ENCODE results near the gene PSME2.

The PSME2 gene, protein sequence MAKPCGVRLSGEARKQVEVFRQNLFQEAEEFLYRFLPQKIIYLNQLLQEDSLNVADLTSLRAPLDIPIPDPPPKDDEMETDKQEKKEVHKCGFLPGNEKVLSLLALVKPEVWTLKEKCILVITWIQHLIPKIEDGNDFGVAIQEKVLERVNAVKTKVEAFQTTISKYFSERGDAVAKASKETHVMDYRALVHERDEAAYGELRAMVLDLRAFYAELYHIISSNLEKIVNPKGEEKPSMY

DNA sequence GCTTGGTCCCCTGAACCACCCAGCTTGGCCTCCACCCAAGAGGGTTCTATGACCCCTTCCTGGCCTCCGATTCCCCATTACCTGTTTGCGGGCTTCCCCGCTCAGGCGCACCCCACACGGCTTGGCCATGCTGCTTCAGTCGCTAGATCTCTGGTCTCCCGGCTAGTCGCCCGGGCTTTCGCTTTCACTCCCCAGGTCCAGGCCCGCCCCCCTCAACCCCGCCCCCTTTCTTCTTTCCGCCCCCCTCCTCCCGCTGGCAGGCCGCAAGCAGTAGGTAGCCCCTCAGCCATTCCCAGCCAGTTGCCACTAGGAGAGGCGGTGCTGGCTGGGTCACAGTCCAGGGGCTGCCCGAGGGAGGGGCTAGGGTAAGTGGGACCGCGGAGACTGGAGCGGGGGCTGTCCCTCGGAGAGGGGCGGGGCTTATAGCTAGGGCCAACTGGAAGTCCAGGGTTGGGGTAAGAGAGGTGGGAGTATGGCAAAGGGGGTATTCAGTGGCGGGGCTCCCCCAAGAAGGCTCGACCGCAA, at the start of gene PSME2:
PSME2 (minus strand) TSS at position 158 of the 525 bp plus-strand sequence; CDS start at position 129, 29 bp downstream.
- DNase-seq, result peak; percentile 97

DNA sequence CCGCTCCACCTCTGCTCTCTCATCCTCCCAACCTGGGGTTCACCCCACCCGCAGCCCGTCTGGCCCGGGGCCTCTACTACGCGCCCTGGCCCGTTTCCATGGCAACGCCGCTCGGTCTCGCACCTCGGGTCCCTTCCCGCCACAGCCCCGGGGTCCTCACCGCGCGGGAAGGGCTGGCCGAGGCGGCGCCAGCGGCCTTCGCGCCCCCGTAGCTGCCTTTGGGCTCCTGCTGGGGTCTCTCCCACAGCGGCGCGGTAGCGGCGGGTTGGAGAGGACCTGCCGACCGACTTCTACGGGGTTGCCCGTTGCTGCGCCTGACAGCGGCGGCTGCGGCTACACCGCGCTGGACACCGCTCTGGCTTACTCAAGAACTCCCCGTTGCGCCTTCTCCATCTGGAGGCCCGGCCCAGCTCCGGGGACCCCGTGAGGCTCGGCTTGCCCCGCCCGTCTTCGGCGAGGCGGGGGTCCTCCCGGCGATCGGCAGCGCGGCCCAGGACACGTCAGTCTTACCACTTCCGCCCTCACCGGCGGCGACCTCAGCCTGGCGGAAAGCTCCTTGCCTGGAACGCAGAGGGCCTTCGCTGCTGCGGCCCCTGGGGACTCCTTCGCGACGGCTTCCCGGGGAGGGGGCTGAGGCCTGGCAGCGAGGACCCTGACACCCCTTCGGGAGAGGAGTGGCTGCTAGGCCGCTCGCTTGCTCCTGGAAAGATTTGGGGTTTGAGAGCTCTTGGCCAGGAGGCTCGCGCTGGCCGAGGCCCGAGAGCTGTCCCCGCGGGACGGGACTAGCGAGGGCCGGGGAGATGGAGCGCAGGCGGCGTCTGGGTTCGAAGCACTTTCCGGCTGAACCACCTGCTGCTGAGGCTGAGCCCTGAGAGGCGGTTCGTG, 49.0 kb upstream of the PSME2 start, which contains the start of gene TM9SF1:
TM9SF1 (minus strand) TSS at position 256 of the 885 bp plus-strand sequence. CDS start 422 bp downstream, outside the sequence.
- peak; percentile 88 for DNase-seq

DNA sequence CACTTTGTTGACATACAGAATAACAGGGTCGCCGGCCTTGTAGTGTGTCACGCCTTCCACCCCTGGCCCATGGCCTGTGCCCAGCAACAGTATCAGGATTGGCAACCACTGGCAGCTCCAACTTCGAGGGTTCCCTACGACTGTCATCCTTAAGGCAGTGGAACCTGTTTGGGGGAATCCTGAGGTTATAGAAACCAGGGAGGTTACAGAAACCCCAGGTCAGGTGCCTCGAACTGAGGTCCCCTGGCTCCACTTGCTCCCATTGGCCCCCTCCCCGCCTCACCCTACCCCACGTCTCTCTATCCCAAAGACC, 48.4 kb upstream of the PSME2 start:
- DNase-seq, result no peak

DNA sequence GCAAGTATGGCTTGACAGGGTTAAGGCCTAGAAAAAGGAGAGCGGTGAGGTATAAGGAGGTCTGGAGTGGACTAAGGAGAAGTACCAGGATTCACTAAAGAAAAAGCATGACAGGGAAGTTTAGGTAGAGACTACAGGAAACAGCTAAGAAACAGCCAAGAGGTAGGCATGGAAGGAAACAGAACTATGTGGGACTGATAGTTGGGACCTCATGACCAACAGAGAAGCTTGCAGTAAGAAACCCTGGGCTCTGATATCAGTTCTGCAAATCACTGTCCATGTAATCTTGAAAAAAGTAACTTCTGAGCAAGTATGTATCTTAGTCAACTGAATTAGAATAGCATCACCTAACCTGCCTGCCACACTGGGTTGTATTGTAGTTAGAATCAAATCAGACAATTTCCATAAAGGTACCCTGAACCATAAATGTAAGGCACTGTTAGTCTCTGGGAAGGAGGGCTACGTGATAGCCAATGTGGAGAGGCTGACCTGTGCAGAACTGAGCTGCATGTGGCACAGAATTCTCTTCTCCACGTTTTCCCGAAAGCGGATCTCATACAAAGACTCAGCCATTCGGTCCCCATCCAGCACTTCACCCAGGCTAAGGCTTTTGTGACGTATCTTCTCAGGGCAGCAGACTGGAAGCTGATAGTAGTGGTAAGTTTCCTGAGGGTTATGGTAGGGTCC, 47.9 kb upstream of the PSME2 start:
- DNase-seq, result no peak

DNA sequence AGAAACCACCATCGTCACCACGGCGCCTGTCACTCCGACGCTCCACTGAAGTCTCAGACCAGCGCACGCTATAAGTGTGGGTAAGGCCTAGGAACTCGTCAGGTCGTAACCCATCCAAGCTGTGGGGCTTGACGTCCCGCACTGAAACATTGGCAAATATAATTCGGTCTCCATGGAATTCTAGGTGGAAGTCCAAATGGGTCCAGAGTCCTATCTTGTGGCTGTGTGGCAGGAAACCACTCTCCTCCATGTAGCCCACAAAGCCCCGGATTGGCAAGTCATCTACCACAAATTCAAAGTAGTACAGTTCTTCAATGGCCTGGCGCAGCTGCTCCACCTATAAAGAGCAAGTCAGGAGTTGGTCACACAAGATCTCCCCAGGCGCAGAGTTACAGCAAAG, 46.5 kb upstream of the PSME2 start:
- no peak for DNase-seq

DNA sequence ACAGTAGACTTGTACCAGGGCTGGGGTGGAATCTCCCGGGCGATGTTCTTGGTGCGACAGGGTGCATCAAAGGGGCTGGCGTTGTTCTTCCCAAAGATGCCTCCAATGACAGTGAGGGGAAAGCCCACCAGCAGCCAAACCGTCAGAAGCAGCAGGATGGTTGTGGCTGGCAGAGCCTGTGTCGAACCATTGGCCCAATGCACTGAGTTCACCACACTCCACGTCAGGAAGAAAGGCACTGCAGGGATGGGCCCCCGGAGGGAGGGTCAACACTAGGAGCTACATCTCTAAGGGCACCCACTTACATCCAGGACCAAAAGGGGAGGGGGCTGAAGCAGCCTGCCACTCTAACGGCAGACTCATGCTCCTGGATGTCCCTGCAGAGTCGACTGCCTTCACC, 44.0 kb upstream of the PSME2 start:
- DNase-seq, result no peak

DNA sequence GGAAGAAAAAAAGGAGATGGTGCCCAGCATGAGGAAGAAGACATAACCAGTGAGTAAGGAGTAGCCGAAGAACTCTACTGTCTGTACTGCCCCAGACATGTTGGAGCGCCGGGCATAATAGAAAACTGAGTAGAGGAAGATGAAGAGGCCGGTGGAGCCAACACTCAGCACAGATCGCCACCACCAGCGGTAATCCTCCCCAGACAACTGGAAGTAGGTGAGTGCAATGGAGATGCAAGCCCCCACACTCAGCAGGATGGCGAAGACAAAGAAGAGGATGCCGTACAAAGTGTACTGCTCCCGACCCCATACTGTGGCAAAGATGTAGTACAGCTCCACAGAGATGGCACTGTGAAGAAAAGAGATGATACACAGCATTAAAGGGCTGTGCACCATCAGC, 43.0 kb upstream of the PSME2 start:
- DNase-seq, result no peak

DNA sequence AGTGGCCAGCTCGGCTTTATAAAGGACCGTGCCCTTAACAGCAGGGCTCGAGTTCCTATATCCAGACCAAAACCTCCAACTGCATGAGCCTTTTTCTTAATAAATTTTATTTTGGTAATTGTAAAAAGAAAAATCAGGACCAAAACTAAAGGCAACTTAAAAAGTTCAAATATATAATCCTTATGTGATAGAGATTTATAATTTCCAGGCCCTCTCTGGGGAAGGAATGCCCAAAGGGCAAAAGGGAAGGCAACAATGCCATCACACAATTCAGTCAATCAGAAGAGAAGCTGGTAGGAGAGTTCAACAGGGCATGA, 42.6 kb upstream of the PSME2 start:
- no peak for DNase-seq

DNA sequence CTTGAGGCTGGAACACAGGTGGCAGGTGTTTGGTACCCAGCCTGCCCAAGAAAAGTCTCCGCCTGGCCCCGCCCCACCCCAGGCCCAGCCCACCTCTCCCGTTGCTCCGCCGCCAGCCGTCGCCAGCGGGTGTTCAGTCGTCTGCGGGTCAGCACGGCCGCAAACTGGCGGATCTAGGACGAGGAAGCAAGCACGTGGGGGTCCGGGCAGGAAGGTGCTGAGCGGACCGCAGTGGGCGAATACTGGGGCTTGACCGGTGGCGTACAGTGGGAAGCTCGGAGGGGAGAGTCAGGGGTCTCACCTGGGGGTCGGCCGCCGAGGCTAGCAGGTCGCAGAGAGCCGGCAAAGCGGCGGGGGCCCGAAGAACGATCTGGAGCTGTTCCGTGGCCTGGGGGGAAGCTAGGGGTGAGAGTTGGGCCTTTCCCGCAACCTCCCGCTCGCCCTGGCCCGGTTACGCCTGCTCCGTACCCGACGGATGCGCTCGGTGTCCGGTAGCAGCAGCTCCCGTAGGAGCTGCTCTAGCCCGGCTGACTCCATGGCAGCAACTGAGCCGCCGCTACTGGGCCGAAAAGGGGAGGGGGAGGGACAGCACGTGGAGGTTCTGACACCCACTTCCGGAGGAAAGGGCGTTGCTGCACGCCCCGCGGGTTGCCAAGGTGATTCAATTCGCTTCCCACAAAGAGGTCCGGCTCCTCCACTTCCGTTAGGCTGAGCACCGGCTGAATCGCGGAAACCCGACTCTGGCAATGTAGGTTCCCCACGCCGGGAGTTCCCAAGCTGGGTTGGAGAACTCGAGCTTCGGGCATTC, 42.0 kb upstream of the PSME2 start, which contains the start of gene IPO4:
IPO4 (minus strand) TSS at position 566 of the 808 bp plus-strand sequence; CDS start at position 537, 29 bp downstream.
- DNase-seq, result peak; percentile 98

DNA sequence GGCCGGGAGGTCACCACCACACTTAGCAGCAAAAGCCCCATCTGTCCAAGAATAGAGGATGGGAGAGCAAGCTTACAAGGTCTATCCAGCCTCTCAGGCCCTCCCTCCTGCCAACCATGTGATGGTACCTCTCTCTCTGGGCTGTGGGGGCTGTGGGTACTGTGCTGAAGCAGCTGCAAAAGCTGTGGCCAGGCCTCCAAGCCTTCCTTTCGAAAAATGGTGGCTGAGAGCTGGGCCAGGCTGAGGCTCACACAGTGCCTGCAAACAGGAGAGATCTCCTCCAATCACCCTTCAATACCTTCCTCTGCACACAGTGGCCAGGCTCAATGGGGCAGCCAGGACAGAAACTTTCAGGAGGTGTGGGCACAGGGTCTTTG, 41.1 kb upstream of the PSME2 start:
- DNase-seq, result no peak

DNA sequence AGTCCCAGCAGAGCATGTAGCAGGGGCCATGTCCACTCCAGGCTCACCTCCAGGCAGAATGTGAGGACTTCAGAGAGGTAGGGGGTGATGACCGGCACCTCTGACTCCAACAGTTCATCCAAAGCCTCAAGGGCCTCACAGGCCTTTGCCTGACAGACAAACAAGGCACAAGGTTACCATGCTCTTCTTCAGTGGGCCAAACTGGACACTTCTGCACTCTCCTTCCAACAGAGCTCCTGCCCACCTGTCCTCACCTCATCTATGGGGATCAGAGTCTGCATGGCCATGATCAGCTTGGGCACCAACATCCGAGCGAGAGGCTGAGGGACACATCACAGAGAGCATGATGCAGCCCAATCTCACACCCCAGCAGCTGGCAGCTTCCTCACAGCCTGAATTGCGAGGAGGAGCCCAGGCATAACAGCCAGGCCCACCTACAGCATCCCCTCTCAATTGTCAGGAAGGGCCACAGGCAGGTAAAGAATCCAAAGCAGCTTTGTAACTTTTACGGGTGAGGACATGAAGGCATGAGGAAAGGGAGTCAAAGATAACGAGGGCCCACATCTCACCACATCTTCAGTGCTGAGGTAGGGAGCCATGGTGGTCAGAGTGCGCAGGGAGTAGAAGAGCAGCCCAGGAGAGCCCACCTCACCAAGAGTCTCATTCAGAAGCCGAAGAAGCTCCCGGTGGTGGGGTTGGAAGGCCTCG, 40.6 kb upstream of the PSME2 start:
- DNase-seq, result no peak

DNA sequence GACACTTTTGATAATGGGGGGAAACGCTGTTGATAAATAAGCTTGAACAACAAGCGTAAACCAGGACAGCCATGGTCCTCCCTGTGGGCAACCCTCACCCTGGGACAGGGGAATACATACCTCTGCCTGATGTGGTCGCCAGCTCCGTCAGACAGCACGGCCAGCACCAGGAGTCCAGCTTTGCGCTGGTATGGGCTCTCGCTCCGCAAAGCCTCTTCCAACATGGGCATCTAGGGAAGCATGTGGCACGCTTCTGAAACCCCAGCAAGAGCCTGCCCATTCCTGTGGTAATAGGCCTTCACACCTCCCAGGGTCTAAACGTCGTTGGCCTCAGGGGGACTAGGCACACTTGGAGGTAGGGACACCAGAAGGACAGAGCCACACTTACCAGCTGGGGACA, 39.3 kb upstream of the PSME2 start:
- no peak for DNase-seq

DNA sequence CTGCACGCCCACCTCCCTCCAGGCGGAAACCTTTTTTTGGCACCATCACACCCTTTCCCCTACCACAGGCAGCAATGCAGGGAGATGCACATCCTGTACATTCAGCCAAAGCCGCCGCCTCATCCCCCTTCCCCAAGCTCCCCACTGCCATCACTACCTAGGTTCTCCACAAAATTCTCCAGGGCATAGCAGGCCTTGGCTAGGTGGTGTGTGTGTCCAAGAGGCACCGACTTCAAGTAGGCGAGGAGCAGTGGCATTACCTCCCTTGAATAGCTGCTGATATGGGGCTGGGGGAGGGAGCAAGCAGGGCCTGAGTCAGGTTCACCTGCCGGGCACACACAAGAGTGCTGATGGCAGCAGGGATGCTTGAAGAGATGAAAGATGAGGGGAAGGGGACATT, 38.6 kb upstream of the PSME2 start:
- DNase-seq, result no peak

DNA sequence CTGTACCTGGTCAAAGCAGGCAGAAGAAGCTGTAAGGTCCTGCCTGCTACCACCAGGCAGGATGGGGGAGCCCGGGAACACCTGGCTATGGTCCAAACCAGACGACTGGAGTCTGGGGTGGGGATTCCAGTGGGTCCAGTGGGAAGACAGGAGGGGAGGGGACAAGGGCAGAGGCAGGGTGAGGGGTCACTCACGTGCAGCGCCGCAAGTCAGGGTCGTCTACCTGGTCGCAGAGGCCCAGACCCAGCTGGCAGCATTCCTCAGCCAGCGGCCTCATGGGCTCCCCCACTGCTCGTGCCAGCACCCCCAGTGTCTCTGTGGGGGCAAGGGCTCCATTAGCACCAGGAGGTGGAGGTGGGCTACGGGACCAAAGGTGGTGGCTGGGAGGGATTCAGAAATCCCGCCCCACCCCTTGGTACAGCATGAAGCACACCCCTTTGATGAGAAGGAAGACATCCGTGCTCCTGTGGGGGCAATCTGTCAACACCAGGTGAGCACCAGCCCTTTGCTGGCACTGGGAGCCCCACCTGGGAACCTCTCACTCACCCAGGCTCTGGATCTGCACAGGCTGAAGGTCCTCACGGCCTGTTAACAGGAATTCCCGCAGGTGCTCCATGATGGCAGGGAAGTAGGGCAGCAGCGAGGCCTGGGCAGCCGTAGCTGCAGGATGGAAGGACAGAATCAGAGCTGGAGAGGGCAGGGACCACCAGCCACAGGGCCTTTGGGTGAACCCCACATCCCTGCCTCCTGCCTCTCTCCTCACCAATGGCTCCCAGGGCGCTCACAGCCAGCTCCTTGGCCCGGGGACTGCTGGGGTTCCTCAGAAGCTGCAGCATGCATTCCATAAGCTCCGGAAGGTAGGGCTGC, 37.9 kb upstream of the PSME2 start:
- DNase-seq, result no peak

DNA sequence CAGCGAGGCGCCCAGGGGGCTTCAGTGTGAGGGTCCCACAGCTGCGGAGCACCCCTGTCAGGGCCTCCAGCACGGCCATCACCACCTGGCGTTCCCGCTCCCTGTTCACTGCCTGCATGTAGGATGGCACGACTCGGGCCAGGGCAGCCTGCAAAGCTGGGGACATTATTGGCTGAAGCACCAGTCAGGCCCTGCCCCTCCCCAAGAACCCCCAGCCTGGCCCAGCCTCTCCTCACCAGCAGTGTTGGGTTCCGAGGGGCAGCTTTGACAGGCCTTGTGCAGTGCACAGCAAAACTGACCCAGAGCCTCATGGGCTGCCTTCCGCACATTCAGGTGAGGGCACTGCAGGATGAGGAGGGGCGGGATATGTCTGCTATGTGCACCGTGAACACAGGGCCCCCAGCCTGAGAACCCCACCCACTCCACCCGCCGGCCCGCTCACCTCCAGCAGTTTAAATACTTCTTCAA, 36.6 kb upstream of the PSME2 start:
- DNase-seq, result no peak

DNA sequence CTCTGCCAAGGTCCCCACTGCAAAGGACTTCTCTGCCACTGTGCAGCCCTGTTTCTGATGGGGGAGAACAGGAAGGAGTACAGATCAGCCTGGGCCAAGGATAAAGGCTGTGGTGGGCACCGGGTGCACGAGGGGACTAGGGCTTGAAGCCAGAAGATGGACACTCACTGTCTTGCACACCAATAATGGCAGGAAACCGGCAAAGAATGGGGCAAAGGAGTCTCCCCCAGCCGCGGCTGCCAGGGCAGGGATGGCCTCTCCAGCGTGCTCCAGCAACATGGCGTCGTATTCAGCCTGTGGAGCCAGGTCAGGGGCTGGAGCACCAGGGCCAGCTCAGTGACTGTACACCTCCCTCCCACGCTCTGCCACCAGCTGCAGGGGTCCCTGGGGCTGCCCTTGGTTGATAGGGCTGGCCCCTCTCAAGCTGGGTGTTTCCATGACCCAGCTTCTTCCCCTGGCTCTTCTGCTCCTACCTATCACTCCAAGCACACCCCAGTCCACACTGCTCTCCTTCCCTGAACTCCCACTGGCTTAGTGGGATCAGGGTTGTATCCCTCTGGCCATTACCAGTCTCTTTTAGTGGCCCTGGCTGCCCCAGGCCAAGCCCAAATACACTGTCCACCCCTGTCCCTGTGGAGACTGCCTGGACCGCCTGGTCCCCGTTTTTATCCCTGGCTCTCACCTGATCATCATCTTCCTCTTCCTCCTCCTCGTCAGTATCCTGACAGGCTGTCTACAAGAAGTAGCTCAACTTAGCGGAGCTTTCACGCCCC, 35.9 kb upstream of the PSME2 start:
- no peak for DNase-seq

DNA sequence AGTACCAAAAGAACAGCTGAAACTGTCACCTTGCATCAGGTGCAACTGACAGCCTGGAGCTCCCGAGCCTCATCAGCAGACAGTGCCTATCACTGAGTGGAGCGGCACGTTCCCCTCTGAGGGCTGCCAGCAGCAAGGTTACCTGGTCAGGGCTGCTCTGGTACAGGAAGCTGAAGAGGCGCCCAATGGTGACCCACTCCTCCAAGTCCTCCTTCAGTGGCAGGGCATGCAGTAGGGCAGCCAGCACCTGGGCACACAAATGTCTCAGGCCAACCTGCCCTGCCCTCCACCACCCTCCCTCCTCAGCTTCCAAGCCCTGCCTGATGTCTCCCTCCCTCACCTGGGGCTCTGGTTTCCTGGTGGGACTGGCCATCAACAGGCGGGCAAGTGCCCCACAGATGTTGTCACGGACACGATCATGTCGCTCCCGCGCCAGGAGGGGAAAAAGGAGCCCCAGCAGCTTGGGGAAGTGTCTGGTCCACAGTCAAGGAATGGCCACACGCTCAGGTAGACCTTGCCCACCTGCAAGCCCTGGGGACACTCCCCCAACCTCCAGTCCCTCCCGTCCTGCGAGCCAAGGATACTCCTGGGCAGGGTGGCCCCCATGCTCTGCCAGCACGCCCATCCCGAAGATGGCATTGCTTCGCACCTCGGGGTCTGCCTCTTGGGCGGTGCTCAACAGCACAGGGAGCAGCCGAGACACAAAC, 35.1 kb upstream of the PSME2 start:
- DNase-seq, result no peak

DNA sequence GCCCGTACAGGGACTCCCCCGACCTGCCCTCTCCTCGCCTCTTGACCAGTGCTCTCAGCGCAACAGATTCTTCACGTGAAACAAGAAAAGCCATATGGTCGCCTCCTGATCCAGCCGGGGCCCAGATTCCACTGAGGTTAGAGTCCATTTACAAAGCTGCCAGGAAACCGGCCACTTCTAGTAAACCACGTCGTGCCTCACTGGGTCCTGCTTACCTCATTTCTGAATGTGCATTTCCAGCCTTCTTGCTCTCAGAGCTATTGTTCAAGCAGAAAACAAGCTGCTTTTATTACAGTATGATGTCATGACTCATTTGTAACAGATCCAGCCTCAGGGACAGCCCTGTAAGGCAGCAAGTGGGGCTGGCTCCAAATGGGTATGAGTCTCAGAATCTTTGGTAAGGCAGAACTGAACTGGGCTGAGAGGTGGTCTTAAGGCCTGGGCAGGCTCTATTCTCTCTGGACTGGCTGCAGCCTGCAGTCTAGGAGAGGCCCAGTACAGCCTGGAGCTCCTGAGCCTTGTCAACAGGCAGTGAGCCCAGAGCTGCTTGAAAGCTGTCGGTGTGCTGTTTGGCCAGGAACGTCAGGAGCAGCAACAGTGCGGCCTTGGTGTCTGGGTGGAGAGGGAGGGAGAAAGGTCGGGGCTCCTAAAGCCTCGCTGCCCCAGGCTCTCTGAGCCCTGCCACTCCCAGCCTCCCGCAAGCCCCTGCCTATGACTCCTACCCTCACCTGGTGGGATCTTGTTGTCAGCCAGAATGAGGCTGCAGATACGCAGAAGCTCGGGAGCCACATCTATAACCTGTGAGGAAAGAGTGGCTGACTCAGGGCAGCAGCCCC, 33.8 kb upstream of the PSME2 start:
- peak; percentile 75 for DNase-seq
